ENCODE results near the gene DPCD. TPM values are rescaled to one million over a fixed set of nuclear protein-coding genes. Genes with fewer than 3 reads are reported as not detected.

The DPCD gene
- total RNA-seq, 4 donors from 2014 or later = 13.4 to 30.1 (median 24.5) TPM

- Histone ChIP-seq H3K27ac (no peak overlapping the region), H3K9me3 (peaks cover 0 to 14% (median 0%) of the 10 kb centered on the region in 3 donors), H3K4me1 (peaks cover 0 to 5% (median 2%) of the 10 kb centered on the region in 3 donors), H3K27me3 (no peaks in the 10 kb centered on the region), H3K36me3 (peaks cover 0 to 41% of the 10 kb centered on the region in 2 donors), H3K4me3 (no peak overlapping the region)
- ATAC-seq = no peak
- no CpG with 5 or more reads among the region's 7 CpGs for WGBS, 2 donors (ENCODE audit: low coverage in 1 of 2)
- TF ChIP-seq POLR2A (IDR thresholded peaks at IDR 0.05) (no peak), CTCF (IDR thresholded peaks at IDR 0.05) (no peak), EP300 (IDR thresholded peaks at IDR 0.05) (no peak), POLR2AphosphoS5 (IDR thresholded peaks at IDR 0.05) (no peak)
Observed at GRCh38 chr10:101575580-101576210, 12.4 kb upstream of the DPCD start.

- 88 to 96% methylated on average over 2 of the region's 7 CpGs for WGBS, 2 donors (ENCODE audit: low coverage in 1 of 2)
- Histone ChIP-seq H3K4me1 (no peaks in the 10 kb centered on the region), H3K4me3 (no peak overlapping the region), H3K27me3 (no peaks in the 10 kb centered on the region), H3K36me3 (peaks cover 0 to 48% of the 10 kb centered on the region in 2 donors), H3K27ac (no peak overlapping the region), H3K9me3 (peaks cover 0 to 14% (median 0%) of the 10 kb centered on the region in 3 donors)
- TF ChIP-seq EP300 (IDR thresholded peaks at IDR 0.05) (no peak), POLR2A (IDR thresholded peaks at IDR 0.05) (no peak), CTCF (IDR thresholded peaks at IDR 0.05) (no peak), POLR2AphosphoS5 (IDR thresholded peaks at IDR 0.05) (no peak)
- ATAC-seq = no peak
Observed at GRCh38 chr10:101576211-101576863, 11.8 kb upstream of the DPCD start.

- peaks cover 0 to 57% of the 10 kb centered on the region in 2 donors for H3K36me3 ChIP-seq
- WGBS, 2 donors (ENCODE audit: low coverage in 1 of 2) = no CpG with 5 or more reads among the region's 7 CpGs
- no peak overlapping the region for H3K27ac ChIP-seq
- H3K4me1 ChIP-seq = no peaks in the 10 kb centered on the region
- peaks cover 0 to 13% (median 0%) of the 10 kb centered on the region in 3 donors for H3K9me3 ChIP-seq
- no peak overlapping the region for H3K4me3 ChIP-seq
- H3K27me3 ChIP-seq = no peaks in the 10 kb centered on the region
- ATAC-seq = no peak
- no peak for TF ChIP-seq EP300 (IDR thresholded peaks at IDR 0.05)
- no peak for TF ChIP-seq CTCF (IDR thresholded peaks at IDR 0.05)
- TF ChIP-seq POLR2AphosphoS5 (IDR thresholded peaks at IDR 0.05) = no peak
- no peak for TF ChIP-seq POLR2A (IDR thresholded peaks at IDR 0.05)
Observed at GRCh38 chr10:101577121-101577871, 10.8 kb upstream of the DPCD start.

GRCh38 chr10:101578192-101578591 is 9.9 kb upstream of the DPCD start:
- no peak overlapping the region for H3K4me3 ChIP-seq
- ATAC-seq = no peak
- peaks cover 0 to 4% (median 0%) of the 10 kb centered on the region in 3 donors for H3K9me3 ChIP-seq
- WGBS, 2 donors (ENCODE audit: low coverage in 1 of 2) = 90 to 100% methylated on average over 3 to 5 of the region's 5 CpGs
- H3K4me1 ChIP-seq = no peaks in the 10 kb centered on the region
- TF ChIP-seq CTCF (IDR thresholded peaks at IDR 0.05) (no peak), EP300 (IDR thresholded peaks at IDR 0.05) (no peak), POLR2AphosphoS5 (IDR thresholded peaks at IDR 0.05) (no peak), POLR2A (IDR thresholded peaks at IDR 0.05) (no peak)
- no peak overlapping the region for H3K27ac ChIP-seq
- peaks cover 0 to 66% of the 10 kb centered on the region in 2 donors for H3K36me3 ChIP-seq
- H3K27me3 ChIP-seq = no peaks in the 10 kb centered on the region

All from gastroesophageal sphincter (tissue), 4 donors.